ENCODE measurements around the gene IFITM1. TPM values are rescaled to one million over a fixed set of nuclear protein-coding genes. Genes with fewer than 3 reads are reported as not detected.

IFITM1 gene
- total and polyA plus RNA-seq, 2 of the 13 experiments (the other 11 are each of a cell fraction or from before 2014, with no cell fraction given): 0.38 to 11.1 TPM

DNA sequence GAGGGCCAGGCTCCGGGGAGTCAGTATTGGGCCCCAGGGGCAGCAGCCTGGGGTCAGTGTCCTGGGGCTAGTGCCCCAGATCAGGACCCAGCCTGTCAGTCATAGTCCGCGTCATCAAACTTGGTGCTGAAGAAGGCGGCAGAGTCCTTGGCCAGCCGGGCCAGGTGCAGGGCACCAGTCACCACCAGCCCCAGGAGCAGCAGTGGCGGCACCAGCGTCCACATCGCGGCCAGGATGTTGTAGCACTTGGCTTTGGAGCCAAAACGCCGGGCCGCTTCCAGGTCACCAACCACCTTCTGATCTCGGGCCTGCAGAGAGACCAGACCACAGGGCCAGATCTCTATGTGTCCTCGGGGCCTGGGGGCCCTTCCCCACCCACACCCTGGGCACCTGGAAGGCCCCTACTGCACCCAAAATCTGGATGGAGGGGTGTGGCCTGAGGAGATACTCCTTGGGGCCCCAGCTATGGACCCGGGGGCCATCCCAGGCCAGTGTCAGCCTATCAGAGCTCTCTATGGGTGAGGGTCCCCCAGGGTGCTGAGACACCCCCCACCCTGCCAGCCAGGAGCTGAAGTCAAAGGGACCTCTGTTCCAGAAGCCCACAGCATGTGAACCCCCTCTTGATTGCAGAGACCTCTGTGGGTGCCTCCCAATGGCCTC, 15.3 kb upstream of the IFITM1 start (continued):
- TF ChIP-seq TBX3 (IDR thresholded peaks at IDR 0.05; ENCODE audit: borderline replicate concordance): no peak
- TF ChIP-seq PHF5A (CRISPR knock-in tag; IDR thresholded peaks at IDR 0.05; ENCODE audit: low read depth, unreplicated experiment): no peak
- no peak for TF ChIP-seq RBAK (CRISPR knock-in tag; IDR thresholded peaks at IDR 0.05)
- no peak for TF ChIP-seq GTF3A (CRISPR knock-in tag; conservative IDR thresholded peaks at IDR 0.05)
- peak; percentile 84 for TF ChIP-seq AGO1 (IDR thresholded peaks at IDR 0.05; ENCODE audit: low read depth, low read length, poor library complexity, severe bottlenecking)
- no peak for TF ChIP-seq ZNF329 (CRISPR knock-in tag; IDR thresholded peaks at IDR 0.05; ENCODE audit: low read depth)
- TF ChIP-seq XBP1 (CRISPR knock-in tag; IDR thresholded peaks at IDR 0.05): no peak
- TF ChIP-seq, protein P1, sequence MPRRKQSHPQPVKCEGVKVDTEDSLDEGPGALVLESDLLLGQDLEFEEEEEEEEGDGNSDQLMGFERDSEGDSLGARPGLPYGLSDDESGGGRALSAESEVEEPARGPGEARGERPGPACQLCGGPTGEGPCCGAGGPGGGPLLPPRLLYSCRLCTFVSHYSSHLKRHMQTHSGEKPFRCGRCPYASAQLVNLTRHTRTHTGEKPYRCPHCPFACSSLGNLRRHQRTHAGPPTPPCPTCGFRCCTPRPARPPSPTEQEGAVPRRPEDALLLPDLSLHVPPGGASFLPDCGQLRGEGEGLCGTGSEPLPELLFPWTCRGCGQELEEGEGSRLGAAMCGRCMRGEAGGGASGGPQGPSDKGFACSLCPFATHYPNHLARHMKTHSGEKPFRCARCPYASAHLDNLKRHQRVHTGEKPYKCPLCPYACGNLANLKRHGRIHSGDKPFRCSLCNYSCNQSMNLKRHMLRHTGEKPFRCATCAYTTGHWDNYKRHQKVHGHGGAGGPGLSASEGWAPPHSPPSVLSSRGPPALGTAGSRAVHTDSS (CRISPR knock-in tag; conservative IDR thresholded peaks at IDR 0.05): no peak
- TF ChIP-seq CREB1 (IDR thresholded peaks at IDR 0.05): peak; percentile 75
- TF ChIP-seq CREB1 (CRISPR knock-in tag; IDR thresholded peaks at IDR 0.05): no peak
- TF ChIP-seq ZNF773 (CRISPR knock-in tag; IDR thresholded peaks at IDR 0.05; ENCODE audit: borderline replicate concordance): no peak
- TF ChIP-seq, protein P2, sequence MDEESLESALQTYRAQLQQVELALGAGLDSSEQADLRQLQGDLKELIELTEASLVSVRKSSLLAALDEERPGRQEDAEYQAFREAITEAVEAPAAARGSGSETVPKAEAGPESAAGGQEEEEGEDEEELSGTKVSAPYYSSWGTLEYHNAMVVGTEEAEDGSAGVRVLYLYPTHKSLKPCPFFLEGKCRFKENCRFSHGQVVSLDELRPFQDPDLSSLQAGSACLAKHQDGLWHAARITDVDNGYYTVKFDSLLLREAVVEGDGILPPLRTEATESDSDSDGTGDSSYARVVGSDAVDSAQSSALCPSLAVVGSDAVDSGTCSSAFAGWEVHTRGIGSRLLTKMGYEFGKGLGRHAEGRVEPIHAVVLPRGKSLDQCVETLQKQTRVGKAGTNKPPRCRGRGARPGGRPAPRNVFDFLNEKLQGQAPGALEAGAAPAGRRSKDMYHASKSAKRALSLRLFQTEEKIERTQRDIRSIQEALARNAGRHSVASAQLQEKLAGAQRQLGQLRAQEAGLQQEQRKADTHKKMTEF (CRISPR knock-in tag; IDR thresholded peaks at IDR 0.05): no peak
- peak; percentile 18 for TF ChIP-seq AGO2 (optimal IDR thresholded peaks at IDR 0.05; ENCODE audit: low read depth, low read length)
- 0 out of 2 replicates have a peak, but pooled peaks have one; percentile 53 for TF ChIP-seq HNRNPL (IDR thresholded peaks at IDR 0.05; ENCODE audit: low read depth, low read length)
- TF ChIP-seq, protein P3, sequence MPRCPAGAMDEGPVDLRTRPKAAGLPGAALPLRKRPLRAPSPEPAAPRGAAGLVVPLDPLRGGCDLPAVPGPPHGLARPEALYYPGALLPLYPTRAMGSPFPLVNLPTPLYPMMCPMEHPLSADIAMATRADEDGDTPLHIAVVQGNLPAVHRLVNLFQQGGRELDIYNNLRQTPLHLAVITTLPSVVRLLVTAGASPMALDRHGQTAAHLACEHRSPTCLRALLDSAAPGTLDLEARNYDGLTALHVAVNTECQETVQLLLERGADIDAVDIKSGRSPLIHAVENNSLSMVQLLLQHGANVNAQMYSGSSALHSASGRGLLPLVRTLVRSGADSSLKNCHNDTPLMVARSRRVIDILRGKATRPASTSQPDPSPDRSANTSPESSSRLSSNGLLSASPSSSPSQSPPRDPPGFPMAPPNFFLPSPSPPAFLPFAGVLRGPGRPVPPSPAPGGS (CRISPR knock-in tag; IDR thresholded peaks at IDR 0.05): no peak
- no peak for TF ChIP-seq ATM (IDR thresholded peaks at IDR 0.05; ENCODE audit: borderline replicate concordance)
- TF ChIP-seq, protein P4, sequence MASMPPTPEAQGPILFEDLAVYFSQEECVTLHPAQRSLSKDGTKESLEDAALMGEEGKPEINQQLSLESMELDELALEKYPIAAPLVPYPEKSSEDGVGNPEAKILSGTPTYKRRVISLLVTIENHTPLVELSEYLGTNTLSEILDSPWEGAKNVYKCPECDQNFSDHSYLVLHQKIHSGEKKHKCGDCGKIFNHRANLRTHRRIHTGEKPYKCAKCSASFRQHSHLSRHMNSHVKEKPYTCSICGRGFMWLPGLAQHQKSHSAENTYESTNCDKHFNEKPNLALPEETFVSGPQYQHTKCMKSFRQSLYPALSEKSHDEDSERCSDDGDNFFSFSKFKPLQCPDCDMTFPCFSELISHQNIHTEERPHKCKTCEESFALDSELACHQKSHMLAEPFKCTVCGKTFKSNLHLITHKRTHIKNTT (CRISPR knock-in tag; IDR thresholded peaks at IDR 0.05): no peak
- no peak for TF ChIP-seq ZNF10 (CRISPR knock-in tag; IDR thresholded peaks at IDR 0.05; ENCODE audit: borderline replicate concordance, low read depth)
- TF ChIP-seq POLR2AphosphoS5 (IDR thresholded peaks at IDR 0.05; ENCODE audit: low read depth, low read length): no peak
- no peak for TF ChIP-seq NFYC (CRISPR knock-in tag; IDR thresholded peaks at IDR 0.05)
- TF ChIP-seq RFX3 (CRISPR knock-in tag; IDR thresholded peaks at IDR 0.05): no peak
